ENCODE results near the gene NTN4. TPM values are rescaled to one million over a fixed set of nuclear protein-coding genes. Genes with fewer than 3 reads are reported as not detected.
"Not testable (repeated sequence)": the region's sequence is repeated elsewhere in the genome, so short reads cannot be mapped to it uniquely, and the experiment has no call there.

NTN4 gene
- total RNA-seq, 1 experiment from 2014 or later: 86.7 TPM

DNA sequence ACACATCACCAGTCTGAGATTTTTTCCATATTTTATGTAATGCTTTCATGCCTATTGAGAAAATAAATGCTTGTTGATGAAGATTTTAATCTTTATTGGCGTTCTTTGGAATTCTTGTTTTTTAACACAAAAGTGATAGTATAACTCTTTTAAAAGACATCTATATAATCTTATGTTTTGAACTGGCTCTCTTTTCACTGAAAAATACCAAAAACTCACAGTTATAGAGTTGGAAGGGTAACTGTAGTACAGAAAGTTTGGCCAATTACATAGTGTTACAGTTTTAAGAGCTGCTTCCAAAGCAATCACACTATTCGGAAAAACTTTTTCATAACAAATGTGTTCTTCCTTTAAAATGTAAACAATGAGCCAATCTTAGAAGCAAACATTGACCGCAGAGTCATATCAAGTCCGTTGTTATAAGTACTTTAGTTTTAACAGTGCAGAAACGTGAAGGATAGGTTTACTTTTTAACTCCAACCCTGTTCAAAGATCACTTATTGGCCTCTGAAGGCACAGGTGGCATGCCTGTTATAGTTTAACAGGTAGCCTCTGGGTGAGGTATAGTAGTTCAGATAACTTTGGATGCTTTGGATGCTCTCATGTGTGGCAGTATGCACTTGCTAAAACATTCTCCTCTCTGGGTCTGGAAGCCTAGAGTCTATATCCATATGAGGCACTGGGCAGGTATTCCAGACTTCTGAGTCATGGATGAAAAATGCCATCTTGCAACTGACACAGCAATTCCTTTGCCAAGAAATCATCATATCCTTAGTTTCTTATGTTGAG is 12.1 kb upstream of the NTN4 start:
- peak; percentile 78 for DNase-seq (ENCODE audit: extremely low read depth, low read depth)

- no peak for DNase-seq (ENCODE audit: extremely low read depth, low read depth)
Observed at GRCh38 chr12:95796982-95797289, 6.4 kb upstream of the NTN4 start.

- no peak for DNase-seq (ENCODE audit: extremely low read depth, low read depth)
Observed at GRCh38 chr12:95796225-95796981, 5.8 kb upstream of the NTN4 start.

GRCh38 chr12:95790917-95791849 is 619 bp upstream of the NTN4 start:
- DNase-seq (ENCODE audit: extremely low read depth, low read depth): no peak

DNA sequence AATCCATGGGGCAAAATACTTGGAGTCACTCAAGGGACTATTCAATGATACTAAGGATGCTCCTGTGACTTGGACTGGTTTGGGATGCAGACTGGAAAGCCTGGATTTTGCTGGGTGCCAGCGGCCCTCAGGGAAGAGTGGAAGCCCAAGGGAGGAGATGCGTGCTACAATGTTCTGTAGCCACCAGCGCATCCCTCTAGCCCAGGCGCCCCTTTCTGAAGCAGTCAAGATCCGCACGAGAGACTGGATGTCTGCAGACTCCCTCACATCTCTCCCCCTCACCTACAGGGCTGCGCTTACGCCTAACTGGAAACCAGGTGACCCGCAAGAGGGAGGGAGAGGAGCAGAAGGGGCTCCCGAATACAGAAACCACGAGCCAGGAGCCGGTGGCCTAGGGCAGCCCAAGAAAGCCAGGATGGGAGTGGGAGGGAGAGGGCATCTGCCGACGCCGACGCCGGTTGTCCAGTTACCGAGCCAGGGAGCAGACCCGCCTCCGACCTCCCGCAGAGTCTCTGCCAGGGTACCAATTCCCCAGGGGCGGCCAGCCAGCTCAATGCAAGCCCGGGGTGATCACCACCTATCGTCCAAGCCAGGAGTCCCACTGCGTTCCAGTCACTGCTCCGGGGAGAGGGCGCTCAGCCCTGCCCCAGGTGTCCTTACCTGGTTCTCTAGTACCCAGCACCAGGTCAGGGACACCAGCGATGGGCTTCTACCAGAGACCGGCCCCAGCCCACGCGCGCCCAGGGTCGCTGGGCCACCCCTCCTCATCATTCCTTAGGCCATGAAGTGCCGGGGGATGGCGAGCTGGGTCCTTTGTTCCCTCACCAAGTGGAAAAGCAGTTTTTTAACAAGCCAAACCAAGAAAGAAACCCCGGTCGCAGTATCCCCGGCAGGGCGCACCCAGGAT is 1.2 kb downstream of the NTN4 start:
- DNase-seq (ENCODE audit: extremely low read depth, low read depth): peak; percentile 61

- no peak for DNase-seq (ENCODE audit: extremely low read depth, low read depth)
Observed at GRCh38 chr12:95788637-95789036, 1.9 kb downstream of the NTN4 start.

- no peak for DNase-seq (ENCODE audit: extremely low read depth, low read depth)
Observed at GRCh38 chr12:95787274-95787818, 3.2 kb downstream of the NTN4 start.

DNA sequence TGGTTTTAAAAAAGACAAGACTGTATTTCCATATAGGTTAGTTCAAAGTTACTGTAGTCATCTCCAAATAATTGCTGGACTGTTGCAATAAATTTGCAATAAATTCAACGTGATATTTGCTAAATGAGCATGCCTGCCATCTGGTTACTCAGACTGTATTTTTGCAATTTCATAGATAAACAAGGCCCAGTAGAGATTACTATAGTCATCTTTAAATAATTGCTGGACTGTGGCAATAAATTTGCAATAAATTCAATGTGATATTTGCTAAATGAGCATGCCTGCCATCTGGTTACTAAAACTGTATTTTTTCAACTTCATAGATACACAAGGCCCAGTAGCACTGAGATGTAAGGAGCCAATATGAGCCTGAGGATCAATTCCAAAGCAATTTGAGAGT is 5.6 kb downstream of the NTN4 start:
- DNase-seq (ENCODE audit: extremely low read depth, low read depth): no peak

GRCh38 chr12:95784286-95784685 is 6.3 kb downstream of the NTN4 start:
- DNase-seq (ENCODE audit: extremely low read depth, low read depth): no peak

DNA sequence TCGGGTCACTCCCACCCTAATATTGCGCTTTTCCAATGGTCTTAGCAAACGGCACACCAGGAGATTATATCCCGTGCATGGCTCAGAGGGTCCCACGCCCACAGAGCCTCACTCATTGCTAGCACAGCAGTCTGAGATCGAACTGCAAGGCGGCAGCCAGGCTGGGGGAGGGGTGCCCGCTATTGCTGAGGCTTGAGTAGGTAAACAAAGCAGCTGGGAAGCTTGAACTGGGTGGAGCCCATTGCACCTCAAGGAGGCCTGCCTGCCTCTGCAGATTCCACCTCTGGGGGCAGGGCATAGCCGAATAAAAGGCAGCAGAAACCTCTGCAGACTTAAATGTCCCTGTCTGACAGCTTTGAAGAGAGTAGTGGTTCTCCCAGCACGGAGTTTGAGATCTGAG is 15.1 kb downstream of the NTN4 start:
- DNase-seq (ENCODE audit: extremely low read depth, low read depth): not testable (repeated sequence)

- no peak for DNase-seq (ENCODE audit: extremely low read depth, low read depth)
Observed at GRCh38 chr12:95774311-95775045, 16.1 kb downstream of the NTN4 start.

- DNase-seq (ENCODE audit: extremely low read depth, low read depth): no peak
Observed at GRCh38 chr12:95773320-95773719, 17.2 kb downstream of the NTN4 start.

DNA sequence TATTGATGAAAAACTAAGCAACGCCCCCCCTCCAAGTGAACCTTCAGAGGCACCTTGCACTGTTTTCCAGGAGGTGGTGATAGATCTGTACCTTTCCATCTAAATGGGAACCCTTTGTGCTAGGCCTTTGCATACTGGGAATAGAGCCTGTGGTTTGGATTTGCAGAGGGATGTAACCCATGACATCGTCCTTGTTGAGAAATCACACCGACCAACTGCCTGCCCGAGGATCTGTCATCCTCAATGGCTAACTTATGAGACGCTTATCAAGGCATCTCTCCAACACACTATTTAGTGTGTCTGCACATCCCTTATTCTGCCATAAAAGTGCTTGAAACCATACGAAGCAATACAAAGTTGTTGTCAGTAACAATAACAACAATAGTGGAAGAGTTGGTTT is 22.9 kb downstream of the NTN4 start:
- no peak for DNase-seq (ENCODE audit: extremely low read depth, low read depth)

DNA sequence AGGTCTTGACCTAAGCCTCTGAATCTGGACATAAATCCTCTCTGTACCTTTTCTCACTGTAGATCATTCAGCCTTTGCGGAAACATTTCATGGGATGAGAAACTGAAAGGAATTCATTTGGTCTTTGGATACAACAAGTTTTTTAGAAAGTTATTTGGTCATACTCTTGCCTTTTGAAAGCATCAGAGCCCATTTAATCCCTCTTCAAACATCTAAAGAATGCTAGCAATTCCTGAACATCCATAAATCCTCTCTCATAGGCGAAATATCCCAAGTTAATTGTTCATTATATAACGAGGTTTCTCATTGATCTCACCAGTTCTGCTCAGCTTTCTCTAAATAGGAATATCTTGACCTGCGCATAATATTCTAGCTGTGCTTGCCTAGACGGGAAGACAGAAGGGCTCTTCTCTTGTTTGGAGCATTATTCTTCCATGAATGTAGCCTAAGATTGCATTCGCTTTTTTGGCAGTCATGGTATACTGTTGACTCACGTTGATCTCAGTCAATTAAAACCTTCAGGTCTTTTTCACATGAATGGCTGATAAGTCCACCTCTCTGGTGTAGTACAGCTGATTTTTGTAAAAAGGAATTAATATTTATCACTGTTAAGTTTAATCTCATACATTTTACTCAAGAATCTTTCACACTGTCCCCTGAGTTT is 24.1 kb downstream of the NTN4 start:
- DNase-seq (ENCODE audit: extremely low read depth, low read depth): peak; percentile 22

GRCh38 chr12:95764848-95765247 is 25.7 kb downstream of the NTN4 start:
- DNase-seq (ENCODE audit: extremely low read depth, low read depth): no peak

DNA sequence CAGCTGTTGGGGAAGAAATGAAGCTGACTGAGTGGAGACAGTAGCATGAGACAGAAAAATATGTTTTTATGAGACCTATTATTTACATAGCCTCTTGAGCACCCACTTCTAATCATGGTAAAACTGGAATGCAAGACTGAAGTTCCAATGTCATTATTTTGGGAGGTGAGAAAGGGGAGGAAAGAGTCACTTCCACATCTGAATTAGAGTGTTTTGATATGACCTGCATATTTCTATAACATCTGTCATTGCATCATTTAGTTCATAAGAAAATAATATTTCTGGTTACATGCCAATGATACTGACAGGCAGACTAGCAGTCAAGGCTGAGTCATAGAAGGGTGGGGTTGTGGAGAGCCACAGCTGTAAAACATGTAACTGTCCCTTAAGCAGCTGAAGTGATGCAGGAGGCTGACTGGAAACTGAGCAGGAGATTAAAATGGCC is 26.7 kb downstream of the NTN4 start:
- DNase-seq (ENCODE audit: extremely low read depth, low read depth): peak; percentile 87

DNA sequence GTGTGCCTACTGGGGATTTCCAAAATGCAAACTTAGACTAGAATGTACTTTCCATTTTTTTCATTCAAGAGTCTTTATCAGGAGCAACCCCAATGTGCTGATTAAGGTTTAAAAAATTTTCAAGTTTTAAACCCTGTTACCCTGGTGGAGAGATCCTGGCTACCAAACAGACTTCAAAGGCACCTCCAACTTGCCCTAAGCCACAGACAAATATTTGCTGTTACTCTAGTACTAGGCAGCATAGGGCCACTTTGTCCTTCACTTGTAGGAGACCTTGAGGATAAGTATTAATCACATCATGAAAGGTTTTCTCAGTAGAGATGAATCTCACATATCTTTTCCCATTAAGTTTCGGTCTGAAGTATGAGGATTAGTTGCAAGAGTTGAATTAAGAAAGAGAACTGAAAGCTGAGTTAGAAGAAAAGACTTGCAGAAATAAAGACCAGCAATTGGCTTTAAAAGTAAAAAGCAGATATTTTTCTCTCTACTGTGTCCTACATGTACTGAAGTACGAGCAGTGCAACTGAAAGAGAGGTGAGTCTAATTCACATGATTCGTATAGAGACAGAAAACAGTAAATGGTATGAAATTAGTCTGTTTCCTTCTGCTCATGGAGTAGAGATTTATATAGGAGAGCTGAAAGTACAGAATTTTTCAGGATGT is 28.3 kb downstream of the NTN4 start:
- no peak for DNase-seq (ENCODE audit: extremely low read depth, low read depth)

DNA sequence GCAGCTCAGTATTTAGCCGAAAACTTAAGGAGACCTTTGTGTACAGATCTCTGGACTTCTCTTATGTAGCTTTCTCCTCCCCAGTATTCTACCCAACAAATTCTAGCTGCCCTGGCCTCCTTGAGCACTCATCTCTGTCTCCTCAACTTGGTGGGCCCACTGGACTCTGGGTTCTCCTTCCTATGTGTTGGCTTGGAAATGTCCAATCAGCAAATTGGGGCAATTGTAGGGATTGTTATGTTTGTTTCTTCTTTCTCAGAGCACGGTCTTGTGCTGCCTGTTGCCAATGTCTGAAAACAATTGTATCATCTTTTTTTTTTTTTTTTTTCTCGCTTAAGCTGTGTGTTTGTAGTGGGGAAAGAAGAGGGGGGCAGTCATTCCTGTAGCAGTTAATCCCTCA is 30.2 kb downstream of the NTN4 start:
- DNase-seq (ENCODE audit: extremely low read depth, low read depth): no peak

Measured in NCI-H460 (cell line).